ENCODE measurements around the gene TMEM19.
A peak's percentile ranks its signal among the peaks of the same experiment; 100 is the strongest.

TMEM19 gene

DNA sequence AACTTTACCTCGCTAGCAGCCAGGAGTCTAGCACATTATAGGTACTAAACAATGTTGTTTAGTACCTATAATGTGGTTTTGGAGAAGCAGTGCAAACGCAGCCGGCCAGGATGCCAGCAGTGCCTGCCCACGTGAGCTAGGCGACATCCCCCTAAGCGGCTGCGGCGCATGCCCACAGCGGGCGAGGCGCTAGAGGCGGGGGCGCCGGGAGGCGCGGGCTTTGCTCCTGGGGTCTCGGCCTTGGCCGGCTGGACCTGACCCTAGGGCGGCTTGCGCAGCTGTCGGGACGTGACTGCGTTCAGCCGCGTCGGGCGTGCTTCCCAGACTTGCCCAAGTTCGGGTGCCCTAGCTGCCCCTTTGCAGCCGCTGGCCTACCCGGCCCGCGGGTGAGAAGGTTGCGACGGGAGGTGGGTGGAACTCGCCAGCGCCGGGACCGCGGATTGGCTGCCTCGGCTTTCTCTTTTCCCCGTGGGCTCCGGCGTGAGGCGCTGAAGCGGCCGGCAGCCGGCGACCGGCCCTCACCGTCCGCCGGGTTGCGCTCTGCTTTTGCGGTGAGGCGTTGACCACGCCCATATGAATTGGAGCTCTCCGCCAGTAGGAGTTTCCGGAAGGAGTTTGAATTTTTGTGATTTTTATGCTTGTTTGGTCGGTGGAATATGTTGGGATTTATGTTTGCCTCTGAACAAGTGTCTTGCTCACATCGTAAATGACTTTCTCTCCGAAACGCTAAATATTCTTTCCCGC is at the start of gene TMEM19:
Gene TMEM19, plus strand, starts transcription at position 169 of the 744 bp plus-strand sequence. CDS start 599 bp downstream, outside the sequence.
- peak; percentile 97 for DNase-seq (ENCODE audit: low read depth, low spot score)

DNA sequence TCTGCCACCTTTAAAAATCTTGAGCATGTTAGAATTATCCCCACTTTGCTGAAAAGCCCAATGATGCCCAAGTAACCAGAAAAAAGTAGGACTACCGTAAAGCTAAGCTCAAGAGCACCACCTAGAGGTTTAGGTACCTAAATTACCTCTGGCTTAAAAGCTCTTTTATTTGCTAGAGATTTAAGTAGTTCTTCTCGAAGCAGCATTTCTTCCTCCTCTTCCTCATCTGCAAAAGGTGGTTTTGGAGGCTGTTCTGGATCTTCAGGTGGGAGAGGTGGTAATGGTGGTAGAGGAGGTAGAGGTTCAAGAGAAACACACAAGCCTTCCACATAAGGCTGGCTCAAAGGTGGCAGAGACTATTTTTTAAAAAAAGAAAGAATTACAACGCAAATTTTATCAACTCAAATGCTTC is 49.2 kb upstream of the TMEM19 start:
- DNase-seq (ENCODE audit: low read depth, low spot score), result peak; percentile 74

- no peak for DNase-seq (ENCODE audit: low read depth, low spot score)
Observed at GRCh38 chr12:71638499-71638898, 47.4 kb upstream of the TMEM19 start.

GRCh38 chr12:71639341-71639760 is 46.5 kb upstream of the TMEM19 start:
- DNase-seq (ENCODE audit: low read depth, low spot score), result no peak

DNA sequence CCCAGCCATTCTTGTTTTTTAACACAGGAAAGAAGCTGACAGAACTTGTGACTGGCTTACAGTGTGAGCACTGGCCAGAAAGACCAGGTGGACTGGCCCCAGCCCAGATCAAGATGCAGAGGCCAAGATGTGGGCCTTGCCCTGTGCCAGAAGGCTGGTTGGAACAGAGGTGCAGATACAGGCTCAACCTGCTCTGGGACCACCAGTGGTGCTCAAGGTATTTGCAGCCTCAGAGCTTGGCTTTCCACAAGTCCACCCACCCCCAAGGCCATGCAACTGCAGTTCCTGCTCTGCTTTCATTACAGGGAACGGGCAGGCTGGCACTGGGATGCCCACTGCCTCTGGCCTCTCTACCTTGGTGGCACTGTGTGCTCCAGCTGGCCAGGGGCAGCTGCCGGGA is 45.6 kb upstream of the TMEM19 start:
- DNase-seq (ENCODE audit: low read depth, low spot score), result no peak

GRCh38 chr12:71641390-71641789 is 44.5 kb upstream of the TMEM19 start:
- no peak for DNase-seq (ENCODE audit: low read depth, low spot score)

DNA sequence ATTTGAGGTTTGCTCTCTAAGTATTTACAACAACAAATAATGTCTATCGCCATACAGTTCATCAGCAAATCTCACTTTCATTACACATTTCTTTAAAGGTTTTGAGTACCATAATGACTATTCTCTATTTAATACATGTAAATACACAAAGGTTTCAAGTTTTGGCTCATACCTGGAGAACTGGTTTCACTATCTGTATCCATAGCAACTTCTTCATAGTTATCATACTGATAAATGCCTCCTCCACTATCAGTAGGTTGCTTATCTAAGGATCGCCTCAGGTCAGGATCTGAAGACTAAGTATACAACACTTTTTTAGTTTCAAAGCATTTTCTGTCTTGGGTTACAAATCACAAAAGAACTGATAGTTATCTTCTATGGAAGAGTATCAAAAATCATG is 43.6 kb upstream of the TMEM19 start:
- DNase-seq (ENCODE audit: low read depth, low spot score), result no peak

DNA sequence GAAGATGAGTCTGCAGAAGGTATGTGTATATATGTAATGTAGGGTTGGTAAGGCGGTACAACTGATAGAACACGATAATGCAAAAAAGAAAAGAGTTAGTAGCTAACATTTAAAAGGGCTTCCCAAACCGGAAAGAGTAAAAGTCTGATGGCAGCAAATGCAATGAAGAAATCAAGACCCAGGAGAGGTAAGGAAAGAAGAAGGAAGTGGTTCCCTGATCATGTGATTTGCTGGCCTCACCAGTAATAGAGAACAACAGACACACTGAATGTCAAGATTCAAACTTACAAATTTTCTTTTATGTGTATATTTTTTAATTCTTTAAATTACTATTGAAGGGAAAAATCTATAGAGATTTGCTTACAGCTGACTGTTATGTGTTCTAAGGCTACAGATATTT is 40.6 kb upstream of the TMEM19 start:
- DNase-seq (ENCODE audit: low read depth, low spot score), result no peak

- DNase-seq (ENCODE audit: low read depth, low spot score), result no peak
Observed at GRCh38 chr12:71646512-71646911, 39.4 kb upstream of the TMEM19 start.

DNA sequence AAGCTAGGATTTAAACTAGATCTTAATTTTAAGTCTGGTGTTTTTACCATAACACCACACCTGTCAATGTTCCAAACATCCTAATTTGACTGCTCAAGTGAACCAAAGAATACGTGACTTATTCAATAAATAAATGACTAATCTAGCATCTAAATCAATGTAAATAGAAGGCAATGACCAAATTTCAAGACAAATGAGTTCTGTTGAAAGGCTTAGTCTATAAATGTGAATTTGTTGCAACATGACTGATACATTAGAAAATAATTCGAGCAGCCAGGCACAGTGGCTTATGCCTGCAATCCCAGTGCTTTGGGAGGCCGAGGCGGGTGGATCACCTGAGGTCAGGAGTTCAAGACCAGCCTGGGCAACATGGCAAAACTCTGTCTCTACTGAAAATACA is 37.3 kb upstream of the TMEM19 start:
- no peak for DNase-seq (ENCODE audit: low read depth, low spot score)

- DNase-seq (ENCODE audit: low read depth, low spot score), result no peak
Observed at GRCh38 chr12:71649401-71649800, 36.5 kb upstream of the TMEM19 start.

GRCh38 chr12:71652656-71653055 is 33.2 kb upstream of the TMEM19 start:
- DNase-seq (ENCODE audit: low read depth, low spot score), result no peak

- DNase-seq (ENCODE audit: low read depth, low spot score), result no peak
Observed at GRCh38 chr12:71653137-71653536, 32.7 kb upstream of the TMEM19 start.

DNA sequence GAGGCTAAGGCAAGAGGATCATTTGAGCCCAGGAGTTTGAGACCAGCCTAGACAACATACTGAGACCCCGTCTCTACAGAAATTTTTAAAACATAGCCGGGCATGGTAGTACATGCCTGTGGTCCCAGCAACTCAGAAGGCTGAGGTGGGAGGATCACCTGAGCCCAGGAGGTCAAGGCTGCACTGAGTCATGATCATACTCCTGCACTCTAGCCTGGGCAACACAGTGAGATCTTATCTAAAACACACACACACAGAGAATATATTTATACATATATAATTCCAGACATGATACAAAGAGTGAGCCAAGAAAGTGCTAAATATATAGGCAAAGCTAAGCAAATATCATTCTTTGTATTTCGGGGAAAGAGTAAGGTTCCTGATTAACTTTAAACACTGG is 31.7 kb upstream of the TMEM19 start:
- DNase-seq (ENCODE audit: low read depth, low spot score), result no peak

DNA sequence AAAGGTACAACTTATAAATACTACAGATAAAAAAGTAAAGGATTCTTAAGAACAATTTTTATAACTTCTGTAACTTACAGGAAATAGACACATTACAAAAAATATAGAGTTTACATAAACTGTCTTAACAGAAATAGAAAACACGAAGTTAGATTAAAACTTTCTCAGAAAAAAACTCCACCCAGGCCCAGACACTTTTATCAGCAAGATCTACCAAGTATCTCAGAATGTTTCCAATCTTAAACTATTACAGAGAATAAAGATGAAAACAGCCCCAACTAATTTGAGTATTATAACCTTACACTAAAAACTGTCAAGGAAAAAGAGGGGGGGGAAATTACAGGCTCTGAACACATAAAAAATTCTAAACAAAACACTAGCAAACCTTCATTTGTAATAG is 30.4 kb upstream of the TMEM19 start:
- no peak for DNase-seq (ENCODE audit: low read depth, low spot score)

GRCh38 chr12:71655907-71656306 is 30.0 kb upstream of the TMEM19 start:
- DNase-seq (ENCODE audit: low read depth, low spot score), result no peak

- no peak for DNase-seq (ENCODE audit: low read depth, low spot score)
Observed at GRCh38 chr12:71656740-71657139, 29.1 kb upstream of the TMEM19 start.

DNA sequence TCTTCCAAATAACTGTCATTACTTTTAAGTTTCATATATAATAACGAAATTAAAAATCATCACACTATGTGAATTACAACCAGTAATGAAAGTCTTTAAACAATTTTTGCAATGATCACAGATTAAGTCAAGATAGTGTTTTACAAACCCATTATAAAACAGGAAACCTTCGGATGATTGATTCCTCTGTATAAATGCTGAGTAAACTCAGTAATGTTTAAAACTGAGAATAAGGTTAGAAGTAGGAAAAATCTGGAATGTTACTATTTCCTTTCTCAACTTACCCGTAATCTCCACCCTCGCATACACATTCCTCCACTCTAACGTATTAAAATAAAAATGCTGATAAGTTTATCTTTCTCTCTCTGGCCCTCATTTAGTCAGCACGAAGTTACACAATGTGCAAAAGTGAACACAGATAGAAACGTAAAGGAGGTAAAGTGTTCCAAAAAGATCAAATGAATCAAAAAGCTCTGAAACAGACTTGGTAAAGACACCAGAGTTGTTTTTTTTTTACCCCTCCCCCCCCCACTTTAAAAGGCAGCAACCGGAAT is 23.8 kb upstream of the TMEM19 start:
- DNase-seq (ENCODE audit: low read depth, low spot score), result peak; percentile 29

GRCh38 chr12:71662849-71663560 is 22.9 kb upstream of the TMEM19 start:
- DNase-seq (ENCODE audit: low read depth, low spot score), result peak; percentile 74

DNA sequence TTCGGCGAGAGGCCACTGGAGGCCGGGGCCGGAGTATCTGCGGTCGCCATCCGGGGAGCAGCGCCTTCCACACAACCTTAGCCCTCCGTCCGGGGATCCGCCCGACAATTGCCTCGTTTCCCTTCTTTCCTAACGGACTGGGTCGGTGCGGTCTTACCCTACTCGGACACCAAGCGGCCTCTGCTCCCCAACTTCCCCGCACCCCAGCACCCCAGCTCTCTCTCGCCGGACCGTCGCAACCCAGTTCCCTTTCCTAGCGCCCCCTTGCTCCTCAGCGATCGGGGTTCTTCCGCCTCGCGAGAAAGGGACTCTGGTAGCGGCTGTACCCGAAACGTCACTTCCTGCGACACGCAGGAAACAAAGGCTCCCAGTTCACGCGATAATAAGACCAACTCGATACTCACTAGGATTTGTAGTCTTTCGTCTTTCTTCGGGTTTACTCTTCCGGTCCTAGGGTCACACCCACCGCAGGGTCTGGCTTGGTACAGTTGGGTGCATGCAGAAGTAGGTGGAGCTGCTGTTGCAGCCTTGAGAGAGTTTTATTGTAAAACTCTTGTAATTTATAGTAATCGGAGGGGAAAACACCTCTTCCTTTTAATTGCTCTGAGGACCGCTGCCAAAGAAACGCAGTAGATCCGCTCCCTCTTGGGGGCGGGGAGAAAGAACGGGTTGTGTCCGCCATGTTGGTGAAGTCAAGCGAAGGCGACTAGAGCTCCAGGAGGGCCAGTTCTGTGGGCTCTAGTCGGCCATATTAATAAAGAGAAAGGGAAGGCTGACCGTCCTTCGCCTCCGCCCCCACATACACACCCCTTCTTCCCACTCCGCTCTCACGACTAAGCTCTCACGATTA is 22.1 kb upstream of the TMEM19 start, which contains the start of the genes THAP2 and ZFC3H1:
Gene THAP2, plus strand, starts transcription at position 741 of the 850 bp plus-strand sequence. CDS start 209 bp downstream, outside the sequence.
Gene ZFC3H1, minus strand, starts transcription at position 288 of the 850 bp plus-strand sequence. Its CDS starts 238 bp downstream, at position 50.
- peak; percentile 99 for DNase-seq (ENCODE audit: low read depth, low spot score)

GRCh38 chr12:71664411-71665089 is 21.3 kb upstream of the TMEM19 start:
- no peak for DNase-seq (ENCODE audit: low read depth, low spot score)

Measured in astrocyte of the hippocampus (primary cell).